OCI-M2 (cell line): Measurements from ENCODE around the gene FRY.

ENCODE experiments used
- DNase-seq: peaks from one replicate; lab custom pipeline; 2025; ENCODE audit not compliant: unreplicated experiment; lab: John Stamatoyannopoulos, UW

Gene FRY

DNA sequence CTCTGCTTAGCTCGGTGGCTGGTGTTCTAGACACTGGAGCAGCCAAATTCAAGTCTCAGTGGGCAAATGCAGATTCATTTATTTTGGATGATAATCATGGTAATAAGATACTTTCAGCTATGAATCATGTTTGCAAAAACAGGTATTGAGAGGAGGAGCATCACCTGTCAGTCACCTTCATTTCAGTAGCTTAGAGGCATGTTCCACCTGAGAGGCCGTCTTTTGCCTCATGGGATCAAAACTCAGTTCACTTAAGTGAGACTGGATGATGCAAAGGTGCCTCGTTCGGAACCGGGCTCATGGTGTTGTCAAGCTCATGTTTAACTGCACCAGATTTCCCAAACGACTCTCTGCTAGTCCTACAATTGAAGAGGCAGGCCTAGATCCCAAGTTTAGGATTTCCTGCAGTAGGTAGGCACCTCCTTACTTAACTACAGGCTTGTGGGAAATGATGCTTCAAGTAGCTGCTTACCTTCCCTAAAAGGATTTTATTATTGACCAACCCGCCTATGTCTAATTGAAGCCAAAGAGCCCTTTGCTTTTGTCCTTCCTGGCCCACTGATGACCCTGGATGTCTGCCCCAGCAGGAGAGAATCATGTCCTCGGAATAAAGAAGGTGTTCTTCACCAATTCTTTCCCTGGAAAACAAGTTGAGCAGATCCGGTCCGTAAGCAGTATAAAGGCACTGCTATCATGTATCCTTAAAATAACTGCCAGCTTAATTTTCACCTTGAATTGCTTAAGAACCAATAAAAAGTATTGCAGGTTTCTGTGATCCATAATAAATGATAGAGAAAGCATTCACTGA, 223.5 kb downstream of the FRY start:
- no peak for DNase-seq

GRCh38 chr13:32255724-32256109, 224.1 kb downstream of the FRY start:
- DNase-seq: no peak

DNA sequence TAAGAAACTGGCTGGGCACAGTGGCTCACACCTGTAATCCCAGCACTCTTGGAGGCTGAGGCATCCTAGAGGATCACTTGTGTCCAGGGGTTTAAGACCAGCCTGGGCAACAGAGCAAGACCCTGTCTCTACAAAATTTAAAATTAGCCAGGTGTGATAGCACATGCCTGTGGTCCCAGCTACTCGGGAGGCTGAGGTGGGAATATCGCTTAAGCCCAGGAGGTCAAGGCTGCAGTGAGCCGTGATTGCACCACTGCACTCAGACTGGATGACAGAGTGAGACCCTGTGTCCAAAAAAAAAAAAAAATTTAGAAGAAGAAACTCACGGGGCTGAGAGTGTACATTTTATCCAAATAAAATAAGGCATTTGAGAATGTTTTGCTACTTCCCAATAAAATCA, 224.7 kb downstream of the FRY start:
- DNase-seq: no peak

GRCh38 chr13:32257649-32258048, 226.1 kb downstream of the FRY start:
- no peak for DNase-seq

- no peak for DNase-seq
These were observed 227.5 kb downstream of the FRY start for GRCh38 chr13:32259116-32259515.

DNA sequence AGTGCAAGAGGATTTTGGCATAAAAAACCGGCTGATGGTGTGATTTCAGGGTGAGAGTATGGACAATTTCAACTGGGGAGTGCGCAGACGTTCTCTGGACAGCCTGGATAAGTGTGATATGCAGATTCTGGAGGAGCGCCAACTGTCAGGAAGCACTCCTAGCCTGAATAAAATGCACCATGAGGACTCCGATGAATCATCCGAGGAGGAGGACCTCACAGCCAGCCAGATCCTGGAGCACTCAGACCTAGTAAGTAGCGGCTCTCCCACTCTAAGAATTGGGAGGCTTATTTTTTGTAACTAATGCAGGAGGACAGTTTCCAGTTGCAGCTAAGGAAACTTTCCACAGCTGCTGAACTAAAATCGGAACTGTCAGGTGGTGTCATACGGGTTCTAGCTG, 230.0 kb downstream of the FRY start:
- no peak for DNase-seq

DNA sequence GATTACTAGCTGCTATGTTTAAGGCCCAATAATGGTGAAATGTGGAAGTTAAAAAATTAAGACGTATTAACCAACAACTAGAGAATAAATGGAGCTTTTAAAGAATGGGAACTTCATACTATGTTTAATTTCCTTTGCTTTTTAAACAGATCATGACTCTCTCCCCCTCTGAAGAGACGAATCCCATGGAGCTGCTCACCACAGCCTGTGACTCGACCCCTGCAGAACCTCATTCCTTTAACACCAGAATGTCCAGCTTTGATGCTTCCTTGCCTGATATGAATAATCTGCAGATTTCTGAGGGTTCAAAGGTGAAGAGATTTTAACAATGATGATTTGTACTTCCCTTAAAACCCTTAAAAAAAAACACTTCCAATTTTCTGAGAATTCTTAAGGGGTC, 230.6 kb downstream of the FRY start:
- DNase-seq: no peak

GRCh38 chr13:32262619-32263018, 231.0 kb downstream of the FRY start:
- no peak for DNase-seq

DNA sequence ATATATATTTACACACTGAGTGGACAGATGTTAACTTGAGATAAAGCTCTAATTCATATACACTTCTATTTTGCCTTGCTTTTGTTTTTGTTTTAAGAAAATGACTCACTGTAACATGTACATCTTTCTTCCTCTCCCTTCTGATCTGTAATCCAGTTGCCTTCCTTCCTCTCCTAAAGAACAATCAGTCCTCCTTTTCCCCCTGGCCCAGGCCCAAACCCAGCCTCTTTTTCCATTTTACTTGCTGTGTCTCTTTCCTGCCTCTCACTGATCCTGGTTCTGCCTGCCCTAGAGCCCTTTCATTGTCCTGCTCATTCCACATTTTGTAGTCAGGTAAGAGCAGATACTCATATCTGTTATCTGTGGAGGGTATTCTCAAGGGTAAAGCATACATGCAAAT, 232.8 kb downstream of the FRY start:
- DNase-seq: no peak

- DNase-seq: no peak
These were observed 234.2 kb downstream of the FRY start for GRCh38 chr13:32265726-32266125.

DNA sequence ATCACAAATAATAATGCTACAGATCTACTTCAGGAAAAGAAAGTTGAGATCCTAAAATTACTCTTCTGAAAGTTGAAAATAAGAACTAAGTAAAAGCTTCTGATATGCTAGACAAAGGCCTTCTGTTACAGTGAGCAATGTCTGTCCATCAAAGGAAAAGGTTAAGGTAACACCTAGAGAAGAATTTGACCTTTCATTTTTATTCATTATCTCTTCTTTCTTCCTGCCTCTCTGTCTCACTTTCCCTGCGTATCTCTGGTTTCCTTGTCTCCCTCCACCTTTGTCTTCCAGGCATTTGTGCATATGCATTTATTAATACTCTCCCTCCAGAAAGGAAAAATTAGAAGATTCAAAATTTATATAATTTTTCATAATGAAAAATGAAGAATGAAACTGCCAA, 234.6 kb downstream of the FRY start:
- DNase-seq: no peak

- no peak for DNase-seq
These were observed 236.4 kb downstream of the FRY start for GRCh38 chr13:32267836-32268439.

GRCh38 chr13:32272021-32272683, 240.6 kb downstream of the FRY start:
- DNase-seq: no peak

DNA sequence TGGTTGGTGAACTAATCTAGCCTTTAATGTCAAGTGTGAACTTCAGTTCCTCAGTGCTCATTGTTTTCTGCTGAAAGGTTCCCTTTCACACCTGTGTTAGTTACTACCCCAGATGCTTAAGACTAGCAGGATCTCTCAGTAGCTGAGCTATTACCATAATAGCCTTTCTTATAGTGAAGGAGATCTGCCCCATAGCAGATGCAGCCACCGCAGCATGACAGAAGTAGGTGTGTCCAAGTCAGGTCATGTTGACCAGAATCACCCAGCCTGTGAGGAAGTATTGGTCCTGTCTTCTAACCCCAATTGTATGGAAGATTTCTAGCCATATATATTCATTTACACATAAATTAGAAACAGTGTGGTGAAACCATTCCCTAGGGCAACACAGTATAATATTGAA, 246.3 kb downstream of the FRY start:
- no peak for DNase-seq

DNA sequence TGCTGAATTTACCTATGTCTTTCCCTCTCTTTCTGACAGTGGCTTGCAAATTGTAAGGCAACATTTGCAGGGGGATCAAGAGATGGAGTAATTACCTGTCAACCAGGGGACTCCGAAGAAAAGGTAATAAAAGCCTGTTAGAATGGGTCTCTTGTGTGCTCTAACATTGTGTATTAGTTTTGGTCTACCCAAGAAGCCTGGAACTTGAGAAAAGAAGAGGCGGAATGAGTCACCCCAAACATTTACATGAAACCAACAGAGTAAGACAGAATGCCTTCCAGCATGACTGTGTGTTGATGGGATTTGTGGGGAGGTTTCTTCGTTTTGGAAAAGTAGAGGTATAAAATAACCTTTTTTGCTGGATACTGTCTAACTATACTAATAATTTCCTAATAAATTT, 246.9 kb downstream of the FRY start:
- no peak for DNase-seq

GRCh38 chr13:32281096-32281495, 249.5 kb downstream of the FRY start:
- no peak for DNase-seq

GRCh38 chr13:32282096-32282711, 250.6 kb downstream of the FRY start:
- DNase-seq: no peak

GRCh38 chr13:32284927-32285632, 253.5 kb downstream of the FRY start:
- DNase-seq: no peak

- DNase-seq: no peak
These were observed 254.0 kb downstream of the FRY start for GRCh38 chr13:32285633-32285965.

DNA sequence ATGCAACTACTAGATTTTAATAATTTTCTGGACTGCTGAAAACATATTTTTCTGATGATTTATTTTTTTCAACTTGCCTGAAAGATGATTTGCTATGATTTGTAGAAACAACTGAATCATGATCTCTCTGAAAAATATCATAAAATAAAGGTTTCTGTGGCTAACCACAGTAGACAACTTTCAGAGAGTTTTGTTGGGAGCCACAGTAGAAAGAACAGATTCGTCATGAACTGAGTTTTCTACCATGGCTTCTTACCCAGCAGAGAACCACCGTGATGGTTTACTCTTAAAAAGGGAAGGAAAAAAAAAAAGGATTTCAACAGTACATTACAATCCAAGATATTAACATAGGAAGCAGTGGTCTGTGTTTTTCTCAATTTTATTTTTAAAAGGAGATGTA, 265.6 kb downstream of the FRY start:
- DNase-seq: no peak

DNA sequence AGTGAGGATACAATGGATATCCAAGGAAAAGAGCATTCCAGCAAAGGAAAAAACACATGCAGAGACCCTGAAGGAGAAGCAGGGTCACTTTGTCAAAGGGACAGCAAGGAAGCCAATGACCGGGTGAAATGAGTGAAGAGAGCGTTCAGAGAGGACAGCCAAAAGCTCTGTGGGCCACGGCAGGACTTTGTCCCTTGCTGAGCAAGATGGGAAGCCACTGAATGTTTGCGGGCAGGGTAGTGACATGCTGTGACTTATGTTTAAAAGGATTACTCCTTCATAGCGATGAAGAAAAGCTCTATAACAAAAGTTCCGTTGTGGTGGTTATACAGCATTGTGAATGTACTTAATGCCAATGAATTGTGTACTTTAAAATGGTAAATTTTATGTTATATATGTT, 267.1 kb downstream of the FRY start:
- no peak for DNase-seq
